Spleen (tissue), 11 donors: Measurements from ENCODE around the gene OAS1. TPM values are rescaled to one million over a fixed set of nuclear protein-coding genes. Genes with fewer than 3 reads are reported as not detected.

Source experiments
- DNase-seq: peaks from one replicate; pipeline ENCODE4 v3.0.0-alpha.2; 2020
- H3K27ac ChIP-seq, 8 donors: fragments of 200-600 bp; sonication (generic) in 7 of 8; 1 replicate in 4 of 8; 2 replicates in 4 of 8; pipeline versions ENCODE4 v1.5.0 to v1.8.0; 2016 to 2021; ENCODE audit warnings: inconsistent platforms in 4 of 8, mild to moderate bottlenecking in 4 of 8, moderate library complexity in 1 of 8
- H3K27me3 ChIP-seq, 7 donors: fragments of 200-600 bp; sonication (generic) in 6 of 7; replicated peaks in 1 of 7; 1 replicate in 4 of 7; 2 replicates in 3 of 7; pipeline versions ENCODE4 v1.5.0 to v1.8.0; 2016 to 2021; ENCODE audit warnings: inconsistent platforms in 3 of 7, mild to moderate bottlenecking in 1 of 7
- H3K36me3 ChIP-seq, 6 donors: fragments of 200-600 bp; sonication (generic) in 5 of 6; 1 replicate in 4 of 6; 2 replicates in 2 of 6; pipeline versions ENCODE4 v1.5.0 to v1.8.0; 2016 to 2021; ENCODE audit warnings: inconsistent platforms in 2 of 6
- H3K4me1 ChIP-seq, 6 donors: fragments of 200-600 bp; sonication (generic) in 5 of 6; 1 replicate in 3 of 6; 2 replicates in 3 of 6; pipeline versions ENCODE4 v1.5.0 to v1.8.0; 2016 to 2021; ENCODE audit warnings: inconsistent platforms in 3 of 6
- H3K4me3 ChIP-seq, 8 donors: fragments of 200-600 bp; sonication (generic) in 7 of 8; 1 replicate in 4 of 8; 2 replicates in 4 of 8; pipeline versions ENCODE4 v1.5.0 to v1.8.0; 2016 to 2021; ENCODE audit warnings: inconsistent platforms in 4 of 8, mild to moderate bottlenecking in 4 of 8, moderate library complexity in 2 of 8
- H3K9me3 ChIP-seq, 8 donors: fragments of 200-600 bp; sonication (generic) in 7 of 8; 1 replicate in 4 of 8; 2 replicates in 4 of 8; pipeline versions ENCODE4 v1.5.0 to v1.8.0; 2016 to 2021; ENCODE audit warnings: inconsistent platforms in 4 of 8
- CTCF ChIP-seq, 11 experiments: fragments of 200-600 bp in 7 of 11; fragments of 450-650 bp in 4 of 11; sonication (generic) in 4 of 11; IDR thresholded peaks in 8 of 11; conservative IDR thresholded peaks in 3 of 11; 1 replicate in 7 of 11; 2 replicates in 4 of 11; pipeline versions ENCODE4 v1.4.0 to v1.8.0; 2016 to 2021; ENCODE audit warnings: antibody characterized with exemption in 11 of 11, inconsistent platforms in 4 of 11, mild to moderate bottlenecking in 1 of 11
- POLR2A ChIP-seq, 3 donors: fragments of 450-650 bp; IDR thresholded peaks; one replicate each; pipeline ENCODE4 v1.5.1; 2017; ENCODE audit warnings: antibody characterized with exemption in 3 of 3, mild to moderate bottlenecking in 1 of 3
- POLR2AphosphoS5 ChIP-seq, 3 donors: sonication (generic); formaldehyde crosslinking; IDR thresholded peaks; one replicate each; pipeline ENCODE4 v1.5.1; 2017; ENCODE audit warnings: antibody characterized with exemption in 3 of 3
- WGBS, 5 donors: extraction: QIAGEN DNeasy Blood & Tissue Kit in 3 of 5; methylation state at CpG; one replicate each; pipeline versions ENCODE4 v1.1.5 to v1.1.7; 2013 to 2018; 5-methylcytosine and 5-hydroxymethylcytosine counted together
- intact Hi-C: fragments of 100-400 bp; cut with DNase I; formaldehyde crosslinking; loops from one replicate; pipeline ENCODE4 v1.15.0; 2023; ENCODE audit warnings: low total_unique reads
- polyA plus RNA-seq, 3 donors: library from polyadenylated mRNA; stranded (reverse); fragments of 200-250 nt; gene quantifications; one replicate each; pipeline ENCODE4 v1.2.1, GENCODE V29; 2013
- total RNA-seq, 7 donors: library from RNA; depleted of rRNA in 3 of 7; stranded (reverse); fragments of >200 nt in 3 of 7; fragmentation: NEBNext Ultra II Directional in 4 of 7; extraction: Animal tissue kit (Norgen Biotek cat#: 25700) in 4 of 7; gene quantifications; one replicate each; pipeline versions ENCODE4 v1.1.0 to v1.2.1, GENCODE V29; 2016 to 2021
- donor health status: healthy with polysubstance abuse.
- donor health status: DM: no; HTN: no; CAD: no; lungs with moderate emphysema.
- donor health status: DM: no; HTN: no; CAD: no.
- donor health status: Bipolar disorder and iron deficiency.
- donor health status: healthy.
- donor health status: DM: no; HTN: no; CAD: no.
- donor health status: DM: yes; HTN: yes; CAD: no.

The OAS1 gene
- total and polyA plus RNA-seq, 10 donors = 34.7 to 68.4 (median 54.9) TPM

- intact Hi-C loops = no loop called here
- peaks cover 12 to 44% (median 31%) of the 10 kb centered on the region in 6 donors for H3K4me1 ChIP-seq
- DNase-seq = no peak
- TF ChIP-seq CTCF (IDR thresholded peaks at IDR 0.05 in 8 of 11, conservative IDR thresholded peaks at IDR 0.05 in 3 of 11) = no peak
- peak overlapping the region in 5 of 8 donors; percentile 63 to 89 (median 73) for H3K4me3 ChIP-seq
- peak overlapping the region in 5 of 8 donors; percentile 48 to 90 (median 66) for H3K27ac ChIP-seq
- H3K27me3 ChIP-seq = no peaks in the 10 kb centered on the region
- no peaks in the 10 kb centered on the region for H3K9me3 ChIP-seq
- peaks cover 0 to 39% (median 10%) of the 10 kb centered on the region in 6 donors for H3K36me3 ChIP-seq
- WGBS, 5 donors = 4 to 13% (median 7%) methylated on average over 7 of the region's 7 CpGs
These were observed 33.1 kb downstream of the OAS1 start for GRCh38 chr12:112939761-112940381.

- peaks cover 12 to 44% (median 31%) of the 10 kb centered on the region in 6 donors for H3K4me1 ChIP-seq
- TF ChIP-seq POLR2A (IDR thresholded peaks at IDR 0.05) (no peak), CTCF (IDR thresholded peaks at IDR 0.05 in 8 of 11, conservative IDR thresholded peaks at IDR 0.05 in 3 of 11) (no peak), POLR2AphosphoS5 (IDR thresholded peaks at IDR 0.05) (no peak)
- intact Hi-C loops = no loop called here
- H3K27me3 ChIP-seq = no peaks in the 10 kb centered on the region
- H3K9me3 ChIP-seq = no peaks in the 10 kb centered on the region
- no peak overlapping the region for H3K4me3 ChIP-seq
- no peak overlapping the region for H3K27ac ChIP-seq
- H3K36me3 ChIP-seq = peaks cover 0 to 57% (median 19%) of the 10 kb centered on the region in 6 donors
- DNase-seq = no peak
- 80 to 92% (median 90%) methylated on average over 8 to 16 of the region's 16 CpGs for WGBS, 5 donors
These were observed 35.0 kb downstream of the OAS1 start for GRCh38 chr12:112941528-112942335.

- no peak overlapping the region for H3K27ac ChIP-seq
- H3K36me3 ChIP-seq = peaks cover 0 to 66% (median 22%) of the 10 kb centered on the region in 6 donors
- H3K4me1 ChIP-seq = peaks cover 12 to 40% (median 27%) of the 10 kb centered on the region in 6 donors
- intact Hi-C loops = no loop called here
- DNase-seq = no peak
- no peak overlapping the region for H3K4me3 ChIP-seq
- H3K9me3 ChIP-seq = peaks cover 0 to 4% (median 0%) of the 10 kb centered on the region in 8 donors
- no peaks in the 10 kb centered on the region for H3K27me3 ChIP-seq
- WGBS, 5 donors = 91 to 100% (median 96%) methylated on average over 1 of the region's 1 CpG
- TF ChIP-seq POLR2AphosphoS5 (IDR thresholded peaks at IDR 0.05) (no peak), CTCF (IDR thresholded peaks at IDR 0.05 in 8 of 11, conservative IDR thresholded peaks at IDR 0.05 in 3 of 11) (no peak), POLR2A (IDR thresholded peaks at IDR 0.05) (no peak)
These were observed 35.8 kb downstream of the OAS1 start for GRCh38 chr12:112942572-112942971.
